Right hindlimb (tissue), 1 donor: ENCODE measurements around the gene MPP7.

ENCODE experiments used
- DNase-seq: peaks from one replicate; pipeline ENCODE4 v3.0.0-alpha.2; 2018

MPP7 gene

DNA sequence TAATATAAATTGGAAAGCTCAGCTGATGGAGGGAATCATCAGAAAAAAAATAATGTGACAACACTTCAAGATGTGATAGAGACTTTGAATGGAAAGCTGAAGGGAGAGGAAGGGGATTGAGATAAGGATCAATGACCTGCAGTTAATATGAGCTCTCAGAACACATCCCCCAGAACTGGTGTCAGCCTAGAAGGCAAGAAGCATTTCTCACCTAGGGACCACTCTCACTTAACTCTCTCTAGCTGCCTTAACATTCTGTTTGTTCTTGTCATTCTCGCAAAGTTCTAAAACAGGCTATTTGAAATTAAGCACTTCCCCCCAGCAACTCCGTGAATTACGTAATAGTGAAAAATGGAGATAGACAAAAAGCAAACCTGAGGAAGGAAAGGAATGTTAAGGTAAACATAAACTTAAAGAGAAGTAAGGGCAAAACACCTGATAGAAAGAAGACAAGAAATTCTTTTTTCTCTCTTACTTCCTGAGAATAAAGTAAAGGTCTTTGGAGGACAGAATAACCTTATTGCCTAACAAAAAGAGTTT, 1.2 kb upstream of the MPP7 start:
- no peak for DNase-seq

DNA sequence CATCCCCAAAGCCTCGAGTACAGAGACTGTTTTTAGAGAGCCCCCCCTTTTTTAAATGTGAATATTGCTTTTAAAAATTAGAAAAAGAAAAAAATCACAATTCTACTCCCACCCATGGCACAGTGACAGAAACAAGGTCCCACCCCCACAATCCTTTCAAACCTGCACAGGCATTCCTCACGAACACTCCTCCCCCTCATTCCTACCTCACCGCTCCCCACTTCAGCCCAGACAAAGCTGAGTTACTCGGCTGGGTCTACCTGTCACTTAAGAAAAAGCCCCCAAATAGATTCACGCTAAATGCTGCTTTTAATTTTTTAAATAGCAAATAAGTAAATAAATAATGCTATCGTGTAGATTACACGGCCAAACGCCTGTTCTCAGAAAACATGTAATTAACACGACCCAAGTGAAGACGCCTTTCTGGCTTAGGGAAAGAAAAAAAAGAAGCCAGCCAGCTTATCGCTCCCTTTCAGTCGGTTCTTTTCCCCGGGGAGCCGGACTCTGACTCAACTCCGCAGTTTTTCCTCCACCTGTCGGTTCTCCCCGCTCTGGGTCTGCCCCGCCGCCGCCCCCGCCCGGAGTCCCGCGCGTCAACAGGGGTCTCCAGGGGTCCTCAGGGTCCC, 739 bp downstream of the MPP7 start:
- no peak for DNase-seq

DNA sequence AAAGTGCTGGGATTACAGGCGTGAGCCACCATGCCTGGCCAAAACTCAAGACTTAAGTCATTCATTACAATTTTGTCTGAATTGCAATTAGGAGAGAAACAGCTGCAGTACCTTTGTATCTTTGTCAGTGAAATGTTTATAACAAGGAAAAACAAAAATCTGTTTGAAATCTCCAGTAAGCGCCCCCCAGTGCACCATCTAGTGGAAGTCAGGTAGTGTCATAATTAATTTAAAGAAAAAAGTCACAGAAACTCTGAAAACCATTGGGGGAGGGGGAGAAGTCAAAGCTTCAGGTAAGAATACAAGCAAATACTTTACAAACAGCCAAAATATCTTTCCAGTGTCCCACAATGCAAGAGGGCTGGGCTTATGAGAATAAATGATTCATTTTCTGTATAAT, 2.8 kb downstream of the MPP7 start:
- no peak for DNase-seq

GRCh38 chr10:28298951-28299350, 3.9 kb downstream of the MPP7 start:
- no peak for DNase-seq

DNA sequence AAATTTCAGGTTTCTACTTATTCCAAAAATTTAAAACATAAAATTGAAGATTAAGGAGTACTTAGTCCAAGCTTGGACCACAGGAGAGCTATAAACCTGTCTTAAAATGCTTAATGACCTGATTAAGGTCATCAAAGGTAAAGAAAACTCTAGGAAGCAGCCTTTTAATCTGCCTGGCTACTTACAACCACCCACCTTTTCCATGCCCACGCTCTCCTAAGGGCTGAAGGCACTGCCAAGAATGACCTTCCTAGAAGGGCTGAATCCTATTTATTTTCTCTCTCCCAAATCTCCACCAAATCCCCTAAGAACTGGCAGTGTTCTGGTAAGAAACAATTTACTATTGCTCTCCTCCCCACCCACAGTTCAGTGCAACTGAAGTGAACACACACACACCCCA, 6.8 kb downstream of the MPP7 start:
- no peak for DNase-seq

DNA sequence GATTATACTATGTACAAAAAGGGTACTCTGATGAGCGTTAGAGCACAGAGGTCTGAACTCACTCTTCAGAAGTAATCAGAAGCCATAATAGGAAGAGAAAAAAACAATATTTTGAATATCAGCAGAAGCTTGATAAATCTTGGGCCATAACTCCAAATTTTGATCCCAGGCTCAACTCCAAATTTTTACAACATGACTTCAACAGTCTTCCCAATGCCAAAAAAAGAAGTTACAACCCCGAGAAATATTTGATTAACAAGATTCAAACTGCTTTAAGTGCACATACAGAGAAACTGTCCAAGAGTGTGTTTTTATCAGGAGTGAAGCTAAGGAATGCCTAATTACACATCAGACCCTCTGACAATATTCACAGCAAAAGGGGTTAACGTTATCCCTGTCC, 7.5 kb downstream of the MPP7 start:
- DNase-seq: no peak

- DNase-seq: no peak
Measured at GRCh38 chr10:28294809-28295208, 8.1 kb downstream of the MPP7 start.

DNA sequence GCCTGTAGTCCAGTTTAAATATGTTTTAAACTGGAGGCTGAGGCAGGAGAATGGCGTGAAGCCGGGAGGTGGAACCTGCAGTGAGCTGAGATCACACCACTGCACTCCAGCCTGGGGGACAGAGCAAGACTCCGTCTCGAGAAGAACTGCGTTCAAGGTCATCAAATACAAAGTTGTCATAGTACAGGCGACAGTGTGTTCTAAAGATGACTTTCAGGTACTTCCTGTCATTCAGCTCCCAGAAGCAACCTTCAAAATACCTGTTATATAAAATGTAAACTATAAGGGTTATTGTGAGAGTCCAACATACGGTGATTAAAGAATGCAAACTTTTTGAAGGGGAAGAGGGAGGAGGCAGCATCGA, 8.7 kb downstream of the MPP7 start:
- DNase-seq: no peak

GRCh38 chr10:28293236-28294168, 9.4 kb downstream of the MPP7 start:
- no peak for DNase-seq

DNA sequence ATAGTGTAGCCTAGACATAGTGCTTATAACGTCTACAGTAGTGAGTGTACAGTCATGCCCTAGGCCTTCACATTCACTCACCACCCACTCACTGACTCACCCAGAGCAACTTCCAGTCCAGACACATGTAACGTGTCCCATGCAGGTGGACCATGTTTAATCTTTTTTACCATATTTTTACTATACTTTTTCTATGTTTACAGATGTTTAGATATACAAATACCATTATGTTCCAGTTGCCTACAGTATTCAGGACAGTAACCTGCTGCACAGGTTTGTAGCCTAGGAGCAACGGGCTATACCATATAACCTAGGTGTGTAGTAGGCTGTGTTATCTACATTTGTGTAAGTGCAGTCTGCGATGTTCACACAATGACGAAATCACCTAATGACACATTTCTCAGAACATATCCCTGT, 11.0 kb downstream of the MPP7 start:
- no peak for DNase-seq

GRCh38 chr10:28285816-28286215, 17.0 kb downstream of the MPP7 start:
- no peak for DNase-seq

DNA sequence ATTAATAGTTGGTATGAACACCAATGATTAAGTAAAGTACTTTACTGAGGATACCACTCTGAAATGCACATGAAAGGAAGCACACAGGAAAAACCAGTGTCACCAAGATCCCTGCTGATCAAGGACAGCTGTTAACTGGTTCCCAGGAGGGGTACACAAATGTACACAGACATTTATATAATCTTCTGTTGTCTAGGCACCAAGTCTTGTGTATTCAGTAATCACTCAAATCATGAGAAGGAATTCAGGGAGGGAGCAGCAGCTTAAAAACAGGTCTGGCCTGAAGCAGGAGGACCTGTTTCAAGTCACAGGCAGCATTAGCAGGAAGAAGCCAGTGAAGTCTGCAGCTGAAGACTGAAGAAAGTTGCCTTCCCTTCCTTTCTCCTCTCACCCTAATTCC, 18.7 kb downstream of the MPP7 start:
- no peak for DNase-seq

DNA sequence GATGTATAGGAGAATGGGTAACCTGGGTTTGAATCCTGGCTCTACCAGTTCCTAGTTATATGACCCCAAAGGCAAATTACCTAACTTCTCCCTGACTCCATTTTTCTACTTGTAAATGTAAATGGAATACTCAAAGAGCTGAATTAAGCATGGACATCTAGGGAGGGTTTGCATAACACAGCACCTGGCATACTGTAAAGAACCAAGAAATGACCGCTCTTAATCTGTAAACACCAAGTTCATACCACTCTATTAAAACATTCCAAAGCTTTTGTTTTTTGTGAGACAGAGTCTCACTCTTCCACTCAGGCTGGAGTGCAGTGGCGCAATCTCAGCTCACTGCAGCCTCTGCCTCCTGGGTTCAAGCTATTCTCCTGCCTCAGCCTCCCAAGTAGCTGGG, 19.6 kb downstream of the MPP7 start:
- no peak for DNase-seq

GRCh38 chr10:28282336-28282735, 20.5 kb downstream of the MPP7 start:
- no peak for DNase-seq

DNA sequence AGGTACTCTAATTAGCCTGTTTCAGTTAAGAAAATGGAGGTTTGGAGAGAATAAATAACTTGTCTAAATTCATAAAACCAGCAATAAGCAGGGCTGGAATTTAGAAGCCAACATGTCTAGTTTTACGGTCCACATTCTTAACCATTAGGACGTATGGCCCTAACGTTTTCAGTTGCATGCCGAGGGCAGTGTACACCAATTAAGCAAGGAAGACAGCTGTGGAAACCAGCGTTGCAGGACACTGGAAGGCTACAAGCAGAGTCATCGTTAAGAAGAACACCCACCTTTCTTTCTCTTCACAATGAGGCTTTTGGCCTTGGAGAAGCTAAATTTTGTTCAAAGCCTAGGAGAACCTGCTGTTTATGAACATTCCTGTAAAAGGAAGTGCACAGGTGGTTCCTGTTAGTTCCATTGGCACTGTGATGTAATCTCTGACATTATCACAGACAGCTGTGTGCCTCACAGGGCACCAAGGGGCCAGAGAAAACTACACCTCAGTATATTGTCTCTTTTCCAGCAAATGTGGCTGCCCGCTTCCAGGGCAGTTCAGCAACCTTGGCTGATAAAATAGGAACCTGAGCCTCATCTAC, 21.0 kb downstream of the MPP7 start:
- no peak for DNase-seq

DNA sequence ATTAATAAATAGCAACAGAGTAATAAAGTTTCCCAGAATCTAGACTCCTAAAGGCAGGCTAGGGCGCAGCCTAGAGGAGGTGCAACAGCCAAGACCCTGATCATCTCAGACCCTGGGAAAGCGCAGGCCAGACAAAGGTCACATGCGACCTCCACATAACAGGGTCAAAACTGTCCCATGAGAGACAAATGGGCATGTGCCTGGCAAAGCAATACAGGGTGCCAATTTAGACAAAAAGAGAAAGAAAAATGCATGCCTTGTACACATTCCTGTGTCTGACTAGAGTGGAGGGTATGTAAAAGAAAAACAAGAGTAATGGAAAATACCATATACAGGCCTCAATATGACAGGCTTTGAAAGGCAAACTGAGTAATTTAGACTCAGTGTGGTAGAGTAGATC, 22.2 kb downstream of the MPP7 start:
- no peak for DNase-seq

DNA sequence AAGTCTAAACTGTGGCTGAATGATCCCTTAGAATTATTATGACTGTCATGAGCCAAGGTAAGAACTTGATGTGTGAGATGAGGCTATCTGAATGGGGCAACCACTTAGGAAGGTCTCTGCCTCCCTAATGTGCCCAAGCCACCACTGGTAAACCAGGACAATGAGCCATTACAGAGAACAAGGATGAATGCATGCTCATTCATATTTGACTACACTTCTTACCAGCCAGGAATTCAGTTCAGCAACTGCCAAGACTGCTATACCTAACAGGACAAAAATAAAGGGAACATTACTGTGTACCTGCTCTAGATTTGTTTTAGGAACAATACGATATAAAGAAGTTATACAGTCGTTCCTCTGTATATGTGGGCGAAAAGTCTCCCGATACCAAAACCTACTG, 23.0 kb downstream of the MPP7 start:
- DNase-seq: no peak

DNA sequence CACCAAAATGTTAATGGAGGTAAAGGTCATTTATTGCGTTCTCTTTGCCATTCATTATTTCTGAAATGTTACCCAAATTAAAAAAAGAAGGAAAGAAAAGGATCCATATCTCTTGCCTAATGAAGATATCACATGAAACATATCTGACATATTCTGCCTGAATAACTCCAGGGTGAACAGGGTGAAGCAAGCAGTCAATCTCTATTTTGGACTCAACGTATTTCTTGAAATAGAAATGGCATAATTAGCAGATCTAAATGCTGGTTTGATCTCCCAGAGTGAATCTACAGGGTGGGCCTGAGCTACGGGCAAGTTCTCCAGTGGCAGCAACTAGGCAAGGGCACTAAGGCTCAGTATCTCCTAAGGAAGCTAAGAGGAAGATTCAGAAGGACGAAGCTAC, 24.0 kb downstream of the MPP7 start:
- no peak for DNase-seq

DNA sequence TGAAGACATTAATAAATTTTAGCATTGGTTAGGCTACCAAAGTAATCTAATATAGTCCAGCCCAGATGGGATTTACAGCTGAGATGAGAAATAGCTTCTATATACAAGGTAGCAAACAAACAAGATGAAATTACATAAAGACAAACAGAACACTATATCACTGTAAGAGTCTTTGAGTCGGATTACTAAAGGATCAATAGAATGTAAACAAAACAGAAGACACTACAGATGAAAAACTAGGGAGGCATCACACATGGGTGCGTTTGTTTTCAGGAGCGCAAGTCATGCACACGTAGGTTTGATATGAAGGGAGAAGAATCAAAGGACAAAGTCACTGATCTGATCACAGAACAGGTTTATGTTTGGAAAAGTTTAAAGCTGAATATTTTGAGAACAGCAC, 26.5 kb downstream of the MPP7 start:
- DNase-seq: no peak

GRCh38 chr10:28274475-28274874, 28.4 kb downstream of the MPP7 start:
- DNase-seq: no peak

GRCh38 chr10:28273343-28273742, 29.5 kb downstream of the MPP7 start:
- DNase-seq: no peak

- no peak for DNase-seq
Measured at GRCh38 chr10:28269842-28270456, 32.9 kb downstream of the MPP7 start.

- DNase-seq: no peak
Measured at GRCh38 chr10:28266449-28267224, 36.2 kb downstream of the MPP7 start.
